GM12864 (cell line): ENCODE data around the gene AKT3.

Experiments used
- DNase-seq: peaks from one replicate; pipeline ENCODE4 v3.0.0-alpha.2; 2011; ENCODE audit warnings: low read depth
- H3K4me3 ChIP-seq: 2 replicates; pipeline ENCODE4 v1.5.1; 2011; ENCODE audit warnings: mild to moderate bottlenecking, low read depth, low read length, control low read depth
- TF ChIP-seq, protein P1 (sequence below): IDR thresholded peaks from 2 replicates; pipeline ENCODE4 v1.5.1; 2011; ENCODE audit warnings: low read depth, mild to moderate bottlenecking, moderate library complexity, low read length, control low read depth, inconsistent platforms; ENCODE audit errors: missing control alignments

The AKT3 gene

DNA sequence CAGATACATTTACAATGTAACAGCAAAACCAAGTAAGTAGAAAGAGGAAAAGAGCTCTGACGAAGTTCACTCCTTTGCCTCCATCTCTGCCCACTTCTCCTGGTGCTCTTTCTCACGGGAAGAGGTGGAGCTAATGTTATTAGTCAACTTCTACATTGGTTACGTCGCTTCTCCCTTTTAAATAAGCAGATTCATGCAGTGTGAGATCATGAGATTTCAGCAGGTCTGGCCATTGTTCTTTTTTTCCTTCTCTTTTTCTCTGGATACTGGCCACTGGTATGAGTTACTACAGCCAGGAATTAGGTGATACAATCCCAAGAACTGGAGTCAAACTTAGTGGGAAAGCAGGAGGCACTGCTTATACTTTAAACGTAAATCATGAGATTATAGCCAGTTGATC lies 207.1 kb downstream of the AKT3 start:
- TF ChIP-seq, protein P1, sequence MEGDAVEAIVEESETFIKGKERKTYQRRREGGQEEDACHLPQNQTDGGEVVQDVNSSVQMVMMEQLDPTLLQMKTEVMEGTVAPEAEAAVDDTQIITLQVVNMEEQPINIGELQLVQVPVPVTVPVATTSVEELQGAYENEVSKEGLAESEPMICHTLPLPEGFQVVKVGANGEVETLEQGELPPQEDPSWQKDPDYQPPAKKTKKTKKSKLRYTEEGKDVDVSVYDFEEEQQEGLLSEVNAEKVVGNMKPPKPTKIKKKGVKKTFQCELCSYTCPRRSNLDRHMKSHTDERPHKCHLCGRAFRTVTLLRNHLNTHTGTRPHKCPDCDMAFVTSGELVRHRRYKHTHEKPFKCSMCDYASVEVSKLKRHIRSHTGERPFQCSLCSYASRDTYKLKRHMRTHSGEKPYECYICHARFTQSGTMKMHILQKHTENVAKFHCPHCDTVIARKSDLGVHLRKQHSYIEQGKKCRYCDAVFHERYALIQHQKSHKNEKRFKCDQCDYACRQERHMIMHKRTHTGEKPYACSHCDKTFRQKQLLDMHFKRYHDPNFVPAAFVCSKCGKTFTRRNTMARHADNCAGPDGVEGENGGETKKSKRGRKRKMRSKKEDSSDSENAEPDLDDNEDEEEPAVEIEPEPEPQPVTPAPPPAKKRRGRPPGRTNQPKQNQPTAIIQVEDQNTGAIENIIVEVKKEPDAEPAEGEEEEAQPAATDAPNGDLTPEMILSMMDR, result no peak
- DNase-seq, result no peak
- H3K4me3 ChIP-seq, result no peak overlapping the region

DNA sequence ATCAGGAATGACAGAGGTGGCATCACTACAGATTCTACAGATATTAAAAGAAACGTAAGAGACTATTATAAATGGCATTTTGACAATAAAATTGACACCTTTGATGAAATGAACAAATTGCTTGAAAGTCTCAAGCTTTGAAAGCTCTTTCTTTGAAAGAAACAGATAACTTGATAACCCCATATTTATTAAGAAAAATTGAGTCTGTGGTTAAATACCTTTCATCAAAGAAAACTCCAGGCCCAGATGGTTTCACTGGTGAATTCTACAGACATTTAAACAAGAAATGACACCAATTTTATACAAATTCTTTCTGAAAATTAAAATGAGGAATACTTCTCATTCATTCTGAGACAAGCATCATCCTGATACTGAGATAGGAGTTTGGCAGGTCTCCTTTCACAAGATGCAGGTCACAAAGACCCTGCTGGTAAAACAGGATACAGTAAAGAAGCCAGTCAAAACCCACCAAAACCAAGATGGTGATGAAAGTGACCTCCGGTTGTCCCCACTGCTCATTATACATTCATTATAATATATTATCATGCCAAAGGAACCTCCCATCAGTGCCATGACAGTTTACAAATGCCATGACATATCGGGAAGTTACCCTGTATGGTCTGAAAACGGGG lies 210.9 kb downstream of the AKT3 start:
- no peak overlapping the region for H3K4me3 ChIP-seq
- no peak for DNase-seq
- TF ChIP-seq, protein P1, result no peak

DNA sequence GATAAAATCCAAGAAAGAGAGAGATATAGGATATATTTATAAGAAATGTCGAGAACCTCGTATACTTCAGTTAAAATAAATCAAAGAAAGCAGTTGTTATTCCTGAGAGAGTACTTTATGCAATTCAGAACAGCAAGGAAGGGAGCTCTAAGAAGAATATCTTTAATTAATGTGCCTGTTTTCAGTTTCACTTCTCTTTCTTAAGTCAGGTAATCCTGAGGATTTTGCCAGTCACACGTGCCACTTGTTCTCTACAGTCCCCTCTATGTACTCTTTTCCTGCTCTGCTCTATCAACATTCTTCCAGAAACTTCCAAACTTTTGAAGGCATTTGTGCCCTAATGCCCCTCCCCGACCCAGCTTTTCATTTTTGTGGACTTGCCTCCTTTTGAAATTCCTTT lies 211.9 kb downstream of the AKT3 start:
- DNase-seq, result no peak
- H3K4me3 ChIP-seq, result no peak overlapping the region
- TF ChIP-seq, protein P1, result no peak

DNA sequence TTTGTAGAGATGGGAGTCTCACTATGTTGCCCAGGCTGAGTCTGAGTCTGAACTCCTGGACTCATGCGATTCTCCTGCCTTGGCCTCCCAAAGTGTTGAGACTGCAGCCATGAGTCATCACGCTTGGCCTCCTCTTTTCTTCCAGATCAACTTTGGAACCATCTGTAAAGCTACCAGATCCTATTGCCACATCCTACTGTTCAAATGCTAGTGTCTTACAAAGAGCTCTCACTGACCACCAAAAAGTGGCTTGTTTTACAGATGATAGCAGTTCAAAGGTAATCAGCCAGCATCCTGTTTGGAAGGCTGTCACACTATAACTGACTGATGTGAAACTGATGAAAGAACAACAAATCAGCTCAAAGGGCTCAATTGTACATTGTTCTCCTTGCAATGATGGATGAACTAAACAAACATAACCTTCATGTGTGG lies 221.6 kb downstream of the AKT3 start:
- H3K4me3 ChIP-seq, result no peak overlapping the region
- TF ChIP-seq, protein P1, result no peak
- DNase-seq, result no peak

DNA sequence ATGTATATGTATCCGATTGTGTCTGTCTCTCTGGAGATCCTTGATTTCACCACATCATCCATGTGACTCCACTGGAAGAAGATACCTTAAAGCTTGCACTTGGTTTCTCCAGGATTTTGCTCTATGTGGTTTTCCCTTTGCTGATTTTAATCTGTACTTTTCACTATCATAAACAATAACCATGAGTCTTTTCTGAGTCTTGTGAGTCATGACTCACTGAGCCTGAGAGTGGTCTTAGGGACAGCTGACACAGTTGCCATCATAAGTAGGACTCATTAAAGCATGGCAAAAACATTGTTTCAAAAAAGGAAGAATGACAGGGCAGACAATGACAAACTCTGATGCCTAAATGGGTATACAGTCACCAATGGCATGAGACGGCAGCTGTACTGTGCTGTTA lies 226.2 kb downstream of the AKT3 start:
- H3K4me3 ChIP-seq, result no peak overlapping the region
- DNase-seq, result no peak
- TF ChIP-seq, protein P1, result no peak

DNA sequence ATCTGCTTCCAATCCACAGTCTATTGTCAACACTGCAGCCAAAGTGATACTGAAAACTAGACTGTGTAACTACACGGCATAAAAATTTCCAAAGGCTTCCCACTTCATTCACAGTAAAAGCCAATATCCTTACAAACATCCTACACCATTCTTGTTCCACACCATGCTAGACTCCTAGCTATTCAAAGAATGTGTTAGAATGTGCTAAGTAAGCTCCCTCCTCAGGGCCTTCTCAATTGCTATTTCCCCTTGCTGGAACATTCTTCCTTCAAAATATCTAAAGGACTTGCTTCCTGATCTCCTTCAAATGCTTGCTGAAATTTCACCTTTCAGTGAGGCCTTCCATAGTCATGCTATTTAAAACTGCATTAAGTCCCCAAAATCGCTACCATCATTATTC lies 228.1 kb downstream of the AKT3 start:
- DNase-seq, result no peak
- TF ChIP-seq, protein P1, result no peak
- no peak overlapping the region for H3K4me3 ChIP-seq

DNA sequence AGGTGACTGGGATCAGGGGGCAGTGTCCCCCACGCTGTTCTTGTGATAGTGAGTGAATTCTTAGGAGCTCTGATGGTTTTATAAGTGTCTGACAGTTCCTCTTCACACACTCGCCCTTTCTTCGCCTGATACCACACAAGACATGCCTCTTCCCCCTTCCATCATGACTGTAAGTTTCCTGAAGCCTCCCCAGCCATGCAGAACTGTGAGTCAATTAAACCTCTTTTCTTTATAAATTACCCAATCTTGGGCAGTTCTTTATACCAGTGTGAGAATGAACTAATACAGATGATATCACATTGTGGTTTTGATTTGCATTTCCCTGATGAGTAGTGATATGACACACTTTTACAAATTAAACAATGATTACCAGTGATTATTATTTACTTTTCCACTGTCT lies 229.9 kb downstream of the AKT3 start:
- TF ChIP-seq, protein P1, result no peak
- H3K4me3 ChIP-seq, result no peak overlapping the region
- no peak for DNase-seq
